Right lobe of liver (tissue), 6 donors: ENCODE measurements around the gene TTC24. TPM values are rescaled to one million over a fixed set of nuclear protein-coding genes. Genes with fewer than 3 reads are reported as not detected.

Experiments used
- ATAC-seq, 4 donors: fragments of 200-7000 bp; cut with Tn5 transposase; one replicate each; pipeline ENCODE4 v1.9.1; 2020; ENCODE audit warnings: mild to moderate bottlenecking in 4 of 4, moderate library complexity in 4 of 4
- DNase-seq, 3 donors: peaks; one replicate each; pipeline ENCODE4 v3.0.0-alpha.2; 2020
- H3K27ac ChIP-seq, 3 donors: fragments of 200-600 bp; one replicate each; pipeline ENCODE4 v1.8.0; 2022
- H3K27me3 ChIP-seq, 2 donors: fragments of 200-600 bp; one replicate each; pipeline ENCODE4 v1.8.0; 2022
- H3K36me3 ChIP-seq, 4 donors: fragments of 200-600 bp; sonication (generic) in 1 of 4; one replicate each; pipeline versions ENCODE4 v1.5.1 to v1.8.0; 2017 to 2022; ENCODE audit warnings: control low read depth in 1 of 4
- H3K4me1 ChIP-seq, 4 donors: fragments of 200-600 bp; sonication (generic) in 1 of 4; one replicate each; pipeline versions ENCODE4 v1.5.1 to v1.8.0; 2017 to 2022; ENCODE audit warnings: control low read depth in 1 of 4
- H3K4me3 ChIP-seq, 3 donors: fragments of 200-600 bp; one replicate each; pipeline ENCODE4 v1.8.0; 2022
- H3K9me3 ChIP-seq, 4 donors: fragments of 200-600 bp; sonication (generic) in 1 of 4; one replicate each; pipeline versions ENCODE4 v1.5.1 to v1.8.0; 2017 to 2022; ENCODE audit warnings: control low read depth in 1 of 4
- CTCF ChIP-seq, 4 donors: fragments of 200-600 bp in 3 of 4; fragments of 450-650 bp in 1 of 4; IDR thresholded peaks; one replicate each; pipeline versions ENCODE4 v1.5.1 to v1.8.0; 2016 to 2022; ENCODE audit warnings: antibody characterized with exemption in 4 of 4, mild to moderate bottlenecking in 2 of 4
- POLR2A ChIP-seq: fragments of 450-650 bp; IDR thresholded peaks from one replicate; pipeline ENCODE4 v1.6.1; 2017; ENCODE audit warnings: antibody characterized with exemption, mild to moderate bottlenecking
- WGBS: methylation state at CpG from one replicate; pipeline ENCODE4 v1.1.6; 2018; ENCODE audit warnings: low coverage, low lambda C conversion rate; ENCODE audit not compliant: insufficient coverage; ENCODE audit errors: missing lambda C conversion rate; 5-methylcytosine and 5-hydroxymethylcytosine counted together
- intact Hi-C, 2 donors: fragments of 100-400 bp; cut with DNase I; formaldehyde crosslinking; loops; one replicate each; pipeline versions ENCODE4 v1.11.2 to v1.14.1; 2022
- total RNA-seq, 6 experiments: library from RNA; depleted of rRNA in 2 of 6; stranded (reverse); fragments of >200 nt in 2 of 6; fragmentation: NEBNext Ultra II Directional in 3 of 6; extraction: Animal tissue kit (Norgen Biotek cat#: 25700) in 3 of 6; gene quantifications; one replicate each; pipeline versions ENCODE4 v1.1.0 to v1.2.4, GENCODE V29; 2016 to 2023
- donor health status: DM: no; HTN: yes; CAD: no.
- donor health status: DM: no; HTN: no; CAD: no.
- donor health status: DM: no; HTN: no; CAD: no.
- donor health status: DM: no; HTN: yes; CAD: no.
- donor health status: DM: no; HTN: yes; CAD: no.

Gene TTC24
- total RNA-seq, 6 experiments from 2014 or later: 0.31 TPM; not detected in 5

DNA sequence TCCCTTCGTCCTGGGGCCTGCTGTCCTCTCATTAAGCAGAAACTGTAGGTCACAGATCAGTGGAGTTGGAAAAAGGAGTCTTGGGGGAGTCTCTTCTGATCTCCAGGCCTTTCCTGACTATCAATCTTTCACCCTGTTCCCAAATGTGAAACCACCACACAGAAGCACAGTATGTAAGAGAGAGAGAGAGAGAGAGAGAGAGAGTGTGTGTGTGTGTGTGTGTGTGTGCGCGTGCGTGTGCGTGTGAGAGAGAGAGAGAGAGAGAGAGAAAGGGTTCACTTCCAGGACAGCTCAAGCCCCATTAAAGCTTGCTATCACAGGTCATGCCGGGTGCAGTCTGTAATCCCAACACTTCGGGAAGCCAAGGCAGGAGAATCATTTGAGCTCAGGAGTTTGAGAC, 1.5 kb upstream of the TTC24 start:
- no peaks in the 10 kb centered on the region for H3K36me3 ChIP-seq
- no peaks in the 10 kb centered on the region for H3K9me3 ChIP-seq
- no peak overlapping the region for H3K27ac ChIP-seq
- H3K4me1 ChIP-seq: no peaks in the 10 kb centered on the region
- H3K4me3 ChIP-seq: no peak overlapping the region
- 57% methylated on average over 6 of the region's 7 CpGs for WGBS
- TF ChIP-seq POLR2A: no peak
- intact Hi-C loops: no loop called here
- no peak for ATAC-seq
- DNase-seq: no peak
- H3K27me3 ChIP-seq: no peaks in the 10 kb centered on the region

GRCh38 chr1:156581661-156582387, 2.3 kb downstream of the TTC24 start:
- H3K9me3 ChIP-seq: no peaks in the 10 kb centered on the region
- 61% methylated on average over 9 of the region's 21 CpGs for WGBS
- DNase-seq (no peak), ATAC-seq (peak in 1 of 4 donors; percentile 9)
- H3K27ac ChIP-seq: no peak overlapping the region
- no peaks in the 10 kb centered on the region for H3K4me1 ChIP-seq
- no peaks in the 10 kb centered on the region for H3K36me3 ChIP-seq
- H3K27me3 ChIP-seq: no peaks in the 10 kb centered on the region
- no peak overlapping the region for H3K4me3 ChIP-seq
- intact Hi-C loops: no loop called here
- TF ChIP-seq POLR2A: no peak
- no peak for TF ChIP-seq CTCF (IDR thresholded peaks at IDR 0.05)

DNA sequence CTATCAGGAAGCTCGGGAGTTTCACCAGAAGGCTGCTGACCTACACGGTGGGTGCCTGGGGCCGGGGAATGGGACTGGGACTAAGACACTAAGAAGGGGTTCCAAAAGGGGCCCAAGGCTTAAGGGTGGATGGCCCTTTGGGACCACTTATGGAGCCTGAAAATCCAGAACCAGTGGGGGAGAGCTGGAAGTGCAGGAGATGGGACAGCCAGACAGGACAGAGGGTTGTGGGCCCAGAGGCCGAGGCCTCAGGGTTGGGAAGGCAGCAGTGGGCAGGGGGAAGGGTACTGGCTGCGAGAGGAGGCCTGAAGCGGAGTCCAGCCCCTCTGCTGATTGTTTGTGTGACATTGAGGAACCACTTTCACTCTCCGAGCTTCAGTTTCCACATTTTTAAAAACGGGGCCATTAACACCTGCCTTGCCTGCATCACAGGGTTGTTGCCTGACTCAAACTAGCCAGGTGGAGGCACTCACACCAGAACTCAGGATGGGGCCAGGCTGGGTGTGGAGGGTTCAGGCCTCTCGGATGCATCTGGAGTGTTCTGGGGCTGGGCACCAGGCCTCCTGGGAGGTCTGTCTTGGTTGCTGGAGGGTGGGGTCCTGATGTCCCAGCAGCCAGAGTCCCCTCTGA, 3.0 kb downstream of the TTC24 start:
- no peaks in the 10 kb centered on the region for H3K9me3 ChIP-seq
- intact Hi-C loops: no loop called here
- H3K4me3 ChIP-seq: no peak overlapping the region
- H3K36me3 ChIP-seq: no peaks in the 10 kb centered on the region
- no peaks in the 10 kb centered on the region for H3K27me3 ChIP-seq
- TF ChIP-seq POLR2A (no peak), CTCF (IDR thresholded peaks at IDR 0.05) (no peak)
- ATAC-seq (no peak), DNase-seq (no peak)
- no peaks in the 10 kb centered on the region for H3K4me1 ChIP-seq
- H3K27ac ChIP-seq: no peak overlapping the region
- 25% methylated on average over 2 of the region's 9 CpGs for WGBS

GRCh38 chr1:156583821-156584622, 4.5 kb downstream of the TTC24 start:
- 46% methylated on average over 15 of the region's 20 CpGs for WGBS
- DNase-seq: peak in 1 of 3 donors; percentile 34
- intact Hi-C loops: no loop called here

More at GRCh38 chr1:156583821-156584622, 4.5 kb downstream of the TTC24 start:
- H3K4me3 ChIP-seq: no peak overlapping the region
- no peaks in the 10 kb centered on the region for H3K4me1 ChIP-seq
- no peaks in the 10 kb centered on the region for H3K9me3 ChIP-seq
- H3K27ac ChIP-seq: no peak overlapping the region
- H3K36me3 ChIP-seq: no peaks in the 10 kb centered on the region
- ATAC-seq: peak; percentile 62 to 83 (median 82)
- TF ChIP-seq POLR2A (no peak), CTCF (IDR thresholded peaks at IDR 0.05) (peak; percentile 81 to 94 (median 92))
- no peaks in the 10 kb centered on the region for H3K27me3 ChIP-seq
